Measurements from ENCODE around the gene WIPF1.

GRCh38 chr2:174581491-174581890 is 16.1 kb downstream of the WIPF1 start:
- TF ChIP-seq CTCF (IDR thresholded peaks at IDR 0.05) (no peak), POLR2A (IDR thresholded peaks at IDR 0.05) (no peak)
